ENCODE measurements around the gene SLC5A2.
"Not testable (repeated sequence)": the region's sequence is repeated elsewhere in the genome, so short reads cannot be mapped to it uniquely, and the experiment has no call there.

SLC5A2 gene

DNA sequence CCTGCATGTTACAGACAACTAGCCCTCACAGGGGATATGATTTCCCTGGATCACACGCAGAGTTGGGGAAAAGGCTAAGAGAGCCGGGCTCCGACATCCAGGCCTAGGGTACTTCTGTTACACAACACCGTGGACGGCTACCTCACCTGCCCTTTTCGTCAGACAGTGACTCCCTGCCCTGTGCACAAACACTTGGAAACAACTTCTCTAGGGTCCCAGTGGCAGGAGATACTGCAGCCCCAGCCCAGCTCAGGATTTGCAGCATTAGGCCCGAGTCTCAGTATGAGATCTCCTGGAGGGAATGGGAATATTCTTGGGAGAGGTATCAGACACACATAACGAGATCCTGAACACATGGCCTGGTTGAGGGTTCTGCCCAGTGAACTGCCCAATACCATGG lies 17.0 kb downstream of the SLC5A2 start:
- TF ChIP-seq, protein P1, sequence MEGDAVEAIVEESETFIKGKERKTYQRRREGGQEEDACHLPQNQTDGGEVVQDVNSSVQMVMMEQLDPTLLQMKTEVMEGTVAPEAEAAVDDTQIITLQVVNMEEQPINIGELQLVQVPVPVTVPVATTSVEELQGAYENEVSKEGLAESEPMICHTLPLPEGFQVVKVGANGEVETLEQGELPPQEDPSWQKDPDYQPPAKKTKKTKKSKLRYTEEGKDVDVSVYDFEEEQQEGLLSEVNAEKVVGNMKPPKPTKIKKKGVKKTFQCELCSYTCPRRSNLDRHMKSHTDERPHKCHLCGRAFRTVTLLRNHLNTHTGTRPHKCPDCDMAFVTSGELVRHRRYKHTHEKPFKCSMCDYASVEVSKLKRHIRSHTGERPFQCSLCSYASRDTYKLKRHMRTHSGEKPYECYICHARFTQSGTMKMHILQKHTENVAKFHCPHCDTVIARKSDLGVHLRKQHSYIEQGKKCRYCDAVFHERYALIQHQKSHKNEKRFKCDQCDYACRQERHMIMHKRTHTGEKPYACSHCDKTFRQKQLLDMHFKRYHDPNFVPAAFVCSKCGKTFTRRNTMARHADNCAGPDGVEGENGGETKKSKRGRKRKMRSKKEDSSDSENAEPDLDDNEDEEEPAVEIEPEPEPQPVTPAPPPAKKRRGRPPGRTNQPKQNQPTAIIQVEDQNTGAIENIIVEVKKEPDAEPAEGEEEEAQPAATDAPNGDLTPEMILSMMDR (IDR thresholded peaks at IDR 0.05; ENCODE audit: borderline replicate concordance, control extremely low read depth, extremely low read depth, insufficient read depth, missing control alignments): no peak
- in situ Hi-C loops (cut with MboI; ENCODE audit: low sequenced_read_pairs, unreplicated experiment): loop anchor here (25.0 kb wide), 1 partner anchor 212 kb away; a partner anchor contains a TSS

DNA sequence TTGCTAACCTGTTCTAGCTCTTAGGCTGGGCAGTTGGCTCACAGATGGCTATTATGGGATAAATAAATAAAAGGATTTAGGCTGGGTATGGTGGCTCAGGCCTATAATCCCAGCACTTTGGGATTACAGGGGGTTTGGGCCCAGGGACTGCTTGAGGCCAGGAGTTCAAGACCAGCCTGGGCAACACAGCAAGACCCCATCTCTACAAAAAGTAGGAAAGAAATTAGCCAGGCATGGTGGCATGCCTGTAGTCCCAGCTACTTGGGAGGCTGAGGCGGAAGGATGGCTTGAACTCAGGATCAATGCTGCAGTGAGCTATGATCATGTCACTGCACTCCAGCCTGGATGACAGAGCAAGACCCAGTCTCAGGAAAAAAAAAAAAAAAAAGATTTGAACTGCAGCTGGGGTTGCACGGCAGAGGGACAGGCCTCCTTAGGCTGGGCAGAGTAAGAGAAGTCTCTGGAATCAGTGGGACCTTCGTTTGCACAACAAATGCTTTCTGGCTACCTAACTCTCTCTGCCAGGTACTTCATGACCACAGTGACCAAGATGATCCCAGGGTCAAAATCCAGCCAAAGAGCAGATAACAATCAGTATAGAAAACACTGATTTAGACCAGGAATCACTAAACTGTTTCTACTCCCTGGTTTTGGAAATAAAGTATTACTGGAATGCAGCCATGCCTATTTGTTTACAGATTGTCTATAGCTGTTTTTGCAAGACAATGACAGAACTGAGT lies 18.5 kb downstream of the SLC5A2 start:
- no peak for DNase-seq (ENCODE audit: low spot score)
- TF ChIP-seq, protein P1 (IDR thresholded peaks at IDR 0.05; ENCODE audit: borderline replicate concordance, control extremely low read depth, extremely low read depth, insufficient read depth, missing control alignments): no peak
- in situ Hi-C loops (cut with MboI; ENCODE audit: low sequenced_read_pairs, unreplicated experiment): loop anchor here (25.0 kb wide), 1 partner anchor 211 kb away; a partner anchor contains a TSS

More for the DNA sequence above, 17.0 kb downstream of the SLC5A2 start:
- DNase-seq (ENCODE audit: low spot score): no peak

DNA sequence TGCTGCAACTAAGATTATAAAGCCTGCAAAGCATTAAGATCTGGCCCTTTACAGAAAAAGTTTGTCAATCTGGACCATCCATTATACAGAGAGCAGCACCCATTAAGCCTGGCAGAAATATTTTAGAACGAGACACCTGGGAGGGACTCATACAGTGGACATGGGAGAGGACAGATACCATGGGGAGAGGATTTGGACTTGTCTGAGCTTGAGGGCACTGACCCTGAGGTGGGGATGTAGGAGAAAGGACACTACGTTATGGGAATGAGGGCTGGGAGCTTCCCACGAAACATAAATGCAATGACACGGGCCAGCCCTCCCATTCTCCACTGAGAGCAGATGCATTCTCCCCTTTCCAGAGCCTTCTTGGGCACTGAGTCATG lies 19.0 kb downstream of the SLC5A2 start:
- in situ Hi-C loops (cut with MboI; ENCODE audit: low sequenced_read_pairs, unreplicated experiment): loop anchor here (25.0 kb wide), 1 partner anchor 210 kb away; a partner anchor contains a TSS
- TF ChIP-seq, protein P1 (IDR thresholded peaks at IDR 0.05; ENCODE audit: borderline replicate concordance, control extremely low read depth, extremely low read depth, insufficient read depth, missing control alignments): no peak
- DNase-seq (ENCODE audit: low spot score): no peak

DNA sequence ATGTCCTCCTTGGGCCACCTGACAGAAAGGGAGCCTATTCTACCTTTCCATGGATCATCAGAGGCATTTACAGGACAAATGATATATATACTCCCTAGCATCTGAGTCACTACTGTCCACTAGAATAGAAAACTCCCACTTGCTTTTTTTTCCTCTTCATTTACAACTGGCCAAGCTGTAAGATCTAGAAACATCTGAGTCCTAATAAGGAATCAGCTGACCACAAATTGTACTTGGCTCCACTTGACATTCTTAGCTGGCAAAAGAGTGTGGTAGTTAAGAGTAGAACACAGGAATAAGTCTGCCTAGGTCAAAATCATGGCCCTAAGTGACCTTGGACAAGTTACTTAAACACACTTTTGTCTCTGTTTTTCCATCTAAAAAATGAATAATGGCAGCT lies 20.1 kb downstream of the SLC5A2 start:
- DNase-seq (ENCODE audit: low spot score): no peak
- in situ Hi-C loops (cut with MboI; ENCODE audit: low sequenced_read_pairs, unreplicated experiment): loop anchor here (25.0 kb wide), 1 partner anchor 209 kb away; a partner anchor contains a TSS
- TF ChIP-seq, protein P1 (IDR thresholded peaks at IDR 0.05; ENCODE audit: borderline replicate concordance, control extremely low read depth, extremely low read depth, insufficient read depth, missing control alignments): no peak

DNA sequence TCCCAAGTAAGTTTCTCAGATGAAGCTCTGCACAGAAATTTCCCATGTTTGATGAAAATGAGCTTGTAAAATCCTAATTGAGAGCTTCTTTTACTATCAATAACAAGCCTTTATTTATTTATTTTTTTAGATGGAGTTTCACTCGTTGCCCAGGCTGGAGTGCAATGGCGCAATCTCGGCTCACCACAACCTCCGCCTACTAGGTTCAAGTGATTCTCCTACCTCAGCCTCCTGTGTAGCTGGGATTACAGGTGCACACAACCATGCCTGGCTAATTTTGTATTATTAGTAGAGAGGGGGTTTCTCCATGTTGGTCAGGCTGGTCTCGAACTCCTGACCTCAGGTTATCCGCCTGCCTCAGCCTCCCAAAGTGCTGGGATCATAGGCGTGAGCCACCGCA lies 20.6 kb downstream of the SLC5A2 start:
- in situ Hi-C loops (cut with MboI; ENCODE audit: low sequenced_read_pairs, unreplicated experiment): loop anchor here (25.0 kb wide), 1 partner anchor 209 kb away; a partner anchor contains a TSS

DNA sequence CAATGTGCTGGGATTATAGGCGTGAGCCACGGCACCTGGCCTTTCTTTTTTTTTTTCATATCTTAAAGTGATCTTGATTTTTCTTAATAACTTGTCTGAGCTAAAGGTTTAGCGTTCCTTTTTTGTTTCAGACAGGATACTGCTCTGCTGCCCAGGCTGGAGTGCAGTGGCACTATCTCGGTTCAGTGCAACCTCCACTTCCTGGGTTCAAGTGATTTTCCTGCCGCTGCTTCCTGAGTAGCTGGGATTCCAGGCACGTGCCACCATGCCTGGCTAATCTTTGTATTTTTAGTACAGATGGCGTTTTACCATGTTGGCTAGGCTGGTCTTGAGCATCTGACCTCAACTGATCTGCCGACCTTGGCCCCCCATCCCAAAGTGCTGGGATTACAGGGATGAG lies 21.2 kb downstream of the SLC5A2 start:
- no peak for DNase-seq (ENCODE audit: low spot score)
- in situ Hi-C loops (cut with MboI; ENCODE audit: low sequenced_read_pairs, unreplicated experiment): loop anchor here (25.0 kb wide), 1 partner anchor 208 kb away; a partner anchor contains a TSS
- TF ChIP-seq, protein P1 (IDR thresholded peaks at IDR 0.05; ENCODE audit: borderline replicate concordance, control extremely low read depth, extremely low read depth, insufficient read depth, missing control alignments): no peak

More for the DNA sequence above, 20.6 kb downstream of the SLC5A2 start:
- DNase-seq (ENCODE audit: low spot score): not testable (repeated sequence)

DNA sequence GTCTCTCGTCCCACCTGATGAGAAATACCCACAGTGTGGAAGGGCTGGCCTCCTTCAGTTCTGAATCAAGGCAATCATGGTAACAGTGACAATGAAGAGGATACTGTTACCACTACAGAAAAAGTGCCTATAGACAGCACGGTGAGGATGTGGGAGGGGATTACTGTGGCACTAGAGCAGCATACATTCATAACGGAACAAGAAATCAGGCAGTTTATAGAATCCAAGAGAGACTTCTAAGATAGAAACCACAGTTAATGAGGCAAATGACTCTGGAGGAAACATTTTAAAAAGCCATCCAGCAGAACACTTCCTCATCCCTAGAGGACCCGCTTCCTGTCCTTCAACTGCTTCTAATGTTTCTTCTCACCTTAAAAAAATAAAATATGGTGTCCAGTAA lies 22.6 kb downstream of the SLC5A2 start:
- DNase-seq (ENCODE audit: low spot score): no peak
- TF ChIP-seq, protein P1 (IDR thresholded peaks at IDR 0.05; ENCODE audit: borderline replicate concordance, control extremely low read depth, extremely low read depth, insufficient read depth, missing control alignments): no peak
- in situ Hi-C loops (cut with MboI; ENCODE audit: low sequenced_read_pairs, unreplicated experiment): loop anchor here (25.0 kb wide), 1 partner anchor 207 kb away; a partner anchor contains a TSS

Data from GM13976 (cell line).